ENCODE data around the gene IL17RD. TPM values are rescaled to one million over a fixed set of nuclear protein-coding genes. Genes with fewer than 3 reads are reported as not detected.
A peak's percentile ranks its signal among the peaks of the same experiment; 100 is the strongest.

The IL17RD gene
- total RNA-seq, 2 donors from 2014 or later, result 47.1 to 71.3 TPM

- H3K4me1 Mint-ChIP-seq, result peaks cover 44% of the 10 kb centered on the region
Measured at GRCh38 chr3:57168151-57168550, 3.0 kb upstream of the IL17RD start.

DNA sequence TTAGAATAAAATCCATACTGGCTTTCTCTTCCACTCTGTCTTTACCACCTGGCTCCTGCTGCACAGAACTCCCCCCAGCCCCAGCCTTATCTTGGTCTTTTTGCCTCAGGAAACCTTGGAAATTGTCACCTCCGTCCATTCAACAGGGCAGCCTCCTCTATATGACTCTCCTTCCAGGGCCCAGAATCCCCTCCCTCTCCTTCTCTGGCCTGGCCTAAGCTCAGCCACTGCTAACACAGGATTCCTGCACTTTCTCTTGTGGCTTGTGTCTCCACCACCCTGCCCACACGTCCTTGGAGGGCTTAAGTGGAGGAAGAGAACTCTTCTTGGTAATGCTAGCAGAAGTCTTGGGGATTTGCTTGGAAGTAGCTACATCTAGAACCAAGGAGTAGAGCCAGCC is 1.5 kb upstream of the IL17RD start:
- H3K4me3 Mint-ChIP-seq, result no peak overlapping the region
- Histone ChIP-seq H3K9me3 (ENCODE audit: control insufficient read depth, low read length) (no peaks in the 10 kb centered on the region), H3K9ac (ENCODE audit: extremely low read depth, low read length, poor library complexity, severe bottlenecking) (no peak overlapping the region), H3K27me3 (ENCODE audit: control insufficient read depth, insufficient read depth, low read length, poor library complexity, severe bottlenecking) (no peaks in the 10 kb centered on the region), H3K36me3 (ENCODE audit: control insufficient read depth, insufficient read depth, low read length) (no peaks in the 10 kb centered on the region), H3K27ac (ENCODE audit: low read depth, low read length) (no peak overlapping the region), H3K4me1 (ENCODE audit: control insufficient read depth, insufficient read depth, low read length) (peaks cover 29% of the 10 kb centered on the region), H3K4me3 (ENCODE audit: low read length) (no peak overlapping the region)
- TF ChIP-seq CTCF (conservative IDR thresholded peaks at IDR 0.05), result no peak
- no peaks in the 10 kb centered on the region for H3K9me3 Mint-ChIP-seq
- H3K36me3 Mint-ChIP-seq (ENCODE audit: low read depth), result no peaks in the 10 kb centered on the region
- peaks cover 59% of the 10 kb centered on the region for H3K4me1 Mint-ChIP-seq
- 72 to 88% methylated on average over 1 to 2 of the region's 2 CpGs for WGBS, 2 experiments (ENCODE audit: insufficient coverage in 1 of 2, insufficient read length in 1 of 2)
- H3K27me3 Mint-ChIP-seq (ENCODE audit: insufficient read depth), result no peaks in the 10 kb centered on the region
- no peak for DNase-seq
- H3K27ac Mint-ChIP-seq, result peak overlapping the region; percentile 80

More at GRCh38 chr3:57168151-57168550, 3.0 kb upstream of the IL17RD start:
- Histone ChIP-seq H3K9ac (ENCODE audit: extremely low read depth, low read length, poor library complexity, severe bottlenecking) (no peak overlapping the region), H3K27me3 (ENCODE audit: control insufficient read depth, insufficient read depth, low read length, poor library complexity, severe bottlenecking) (no peaks in the 10 kb centered on the region), H3K4me1 (ENCODE audit: control insufficient read depth, insufficient read depth, low read length) (peaks cover 17% of the 10 kb centered on the region), H3K36me3 (ENCODE audit: control insufficient read depth, insufficient read depth, low read length) (no peaks in the 10 kb centered on the region), H3K9me3 (ENCODE audit: control insufficient read depth, low read length) (no peaks in the 10 kb centered on the region), H3K27ac (ENCODE audit: low read depth, low read length) (no peak overlapping the region), H3K4me3 (ENCODE audit: low read length) (no peak overlapping the region)
- DNase-seq, result no peak
- Mint-ChIP-seq H3K4me3 (no peak overlapping the region), H3K9me3 (no peaks in the 10 kb centered on the region), H3K36me3 (ENCODE audit: low read depth) (no peaks in the 10 kb centered on the region), H3K27me3 (ENCODE audit: insufficient read depth) (no peaks in the 10 kb centered on the region), H3K27ac (no peak overlapping the region)
- whole genome bisulfite sequencing, 2 experiments (ENCODE audit: insufficient coverage in 1 of 2, insufficient read length in 1 of 2), result 80 to 91% methylated on average over 2 of the region's 2 CpGs
- TF ChIP-seq CTCF (conservative IDR thresholded peaks at IDR 0.05), result no peak

- Mint-ChIP-seq H3K4me3 (peak overlapping the region; percentile 96), H3K27ac (peak overlapping the region; percentile 67), H3K36me3 (ENCODE audit: low read depth) (no peaks in the 10 kb centered on the region), H3K27me3 (ENCODE audit: insufficient read depth) (no peaks in the 10 kb centered on the region), H3K4me1 (peaks cover 68% of the 10 kb centered on the region), H3K9me3 (no peaks in the 10 kb centered on the region)
- Histone ChIP-seq H3K27ac (ENCODE audit: low read depth, low read length) (no peak overlapping the region), H3K4me1 (ENCODE audit: control insufficient read depth, insufficient read depth, low read length) (peaks cover 39% of the 10 kb centered on the region), H3K9ac (ENCODE audit: extremely low read depth, low read length, poor library complexity, severe bottlenecking) (no peak overlapping the region), H3K27me3 (ENCODE audit: control insufficient read depth, insufficient read depth, low read length, poor library complexity, severe bottlenecking) (no peaks in the 10 kb centered on the region), H3K9me3 (ENCODE audit: control insufficient read depth, low read length) (no peaks in the 10 kb centered on the region), H3K36me3 (ENCODE audit: control insufficient read depth, insufficient read depth, low read length) (no peaks in the 10 kb centered on the region), H3K4me3 (ENCODE audit: low read length) (no peak overlapping the region)
- TF ChIP-seq CTCF (conservative IDR thresholded peaks at IDR 0.05), result no peak
- WGBS, 2 experiments (ENCODE audit: insufficient coverage in 1 of 2, insufficient read length in 1 of 2), result 88% methylated on average over 4 of the region's 4 CpGs; no CpG with 5 or more reads in 1 of the 2 experiments
- no peak for DNase-seq
Measured at GRCh38 chr3:57165641-57166040, 488 bp upstream of the IL17RD start.
